Measurements from ENCODE around the gene GNA14. TPM values are rescaled to one million over a fixed set of nuclear protein-coding genes. Genes with fewer than 3 reads are reported as not detected.

The GNA14 gene
- total and polyA plus RNA-seq, 2 of the 8 experiments (the other 6 are each of a cell fraction or from before 2014, with no cell fraction given), result 3.4 to 6.3 TPM

DNA sequence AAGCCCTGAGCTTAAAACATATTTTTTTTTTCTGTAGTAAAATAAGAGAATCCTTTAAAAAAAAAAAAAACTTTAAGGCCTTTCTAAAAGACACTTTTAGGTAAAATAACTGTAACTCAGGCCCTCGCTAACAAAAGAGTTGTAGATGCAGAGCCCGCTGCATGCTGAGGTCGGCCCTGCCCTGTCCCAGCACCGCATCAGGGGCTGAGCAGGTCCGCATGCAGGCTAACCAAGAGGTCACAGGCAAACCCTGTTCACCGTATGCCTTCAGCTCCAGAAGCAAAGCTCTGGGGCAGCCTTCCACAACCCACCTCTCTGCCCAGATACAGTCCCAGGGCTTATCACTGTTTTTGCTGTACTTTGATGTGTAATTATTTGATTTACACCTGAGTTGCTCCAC is 216.1 kb downstream of the GNA14 start:
- H2BK12ac ChIP-seq (ENCODE audit: low read depth, low read length), result no peak overlapping the region
- no peak overlapping the region for H3K4me3 ChIP-seq (ENCODE audit: extremely low read depth in 1 of 4, insufficient read depth in 2 of 4, low read depth in 3 of 4, low read length in 4 of 4)
- H4K20me1 ChIP-seq (replicated peaks in 1 of 2; ENCODE audit: control insufficient read depth in 1 of 2, insufficient read depth in 2 of 2, low read length in 2 of 2), result no peaks in the 10 kb centered on the region
- H3K4me2 ChIP-seq (ENCODE audit: insufficient read depth in 1 of 2, low read depth in 2 of 2, low read length in 2 of 2), result no peak overlapping the region
- H3K36me3 ChIP-seq (ENCODE audit: control insufficient read depth in 2 of 4, insufficient read depth in 4 of 4, low read length in 3 of 4), result no peaks in the 10 kb centered on the region
- no peak overlapping the region for H2AFZ ChIP-seq (ENCODE audit: low read length)
- H3K23me2 ChIP-seq (ENCODE audit: low read depth, low read length), result no peaks in the 10 kb centered on the region
- FAIRE-seq (no peak), DNase-seq (ENCODE audit: low read depth in 1 of 2, low spot score in 2 of 2) (no peak)
- H3K4me1 ChIP-seq (replicated peaks in 1 of 4; ENCODE audit: control insufficient read depth in 3 of 4, insufficient read depth in 4 of 4, low read length in 3 of 4), result no peaks in the 10 kb centered on the region
- no peaks in the 10 kb centered on the region for H3K79me2 ChIP-seq (ENCODE audit: control insufficient read depth in 1 of 2, insufficient read depth in 2 of 2, low read length in 2 of 2)
- H2BK5ac ChIP-seq (ENCODE audit: low read depth, low read length), result no peak overlapping the region
- H3K27me3 ChIP-seq (replicated peaks in 1 of 4; ENCODE audit: control insufficient read depth in 3 of 4, extremely low read depth in 1 of 4, insufficient read depth in 3 of 4, low read length in 3 of 4), result no peaks in the 10 kb centered on the region
- no peak overlapping the region for H3K27ac ChIP-seq (ENCODE audit: low read depth, low read length)
- TF ChIP-seq RBBP5 (IDR thresholded peaks at IDR 0.05; ENCODE audit: borderline replicate concordance, low read depth, low read length) (no peak), SRF (IDR thresholded peaks at IDR 0.05; ENCODE audit: low read depth, low read length) (no peak), SIRT6 (IDR thresholded peaks at IDR 0.05; ENCODE audit: low read length) (no peak), TBP (IDR thresholded peaks at IDR 0.05; ENCODE audit: low read depth, low read length) (no peak), RAD21 (IDR thresholded peaks at IDR 0.05 in 1 of 2, conservative IDR thresholded peaks at IDR 0.05 in 1 of 2; ENCODE audit: low read depth in 2 of 2, low read length in 2 of 2) (no peak), KDM5A (IDR thresholded peaks at IDR 0.05; ENCODE audit: low read length) (no peak)
- no peak overlapping the region for H4K5ac ChIP-seq (ENCODE audit: insufficient read length, low read depth, low read length)
- POLR2A ChIA-PET (ENCODE audit: partially characterized antibody), result interaction anchor here (0.7 kb wide), 1 partner anchor 865 kb away, joined by 3 read pairs; the partner anchor contains the start of gene PSAT1
- no peak overlapping the region for H4K91ac ChIP-seq (replicated peaks; ENCODE audit: insufficient read length, low read length)
- H3K14ac ChIP-seq (ENCODE audit: insufficient read length), result no peak overlapping the region
- 88% methylated on average over 6 of the region's 6 CpGs; no CpG with 5 or more reads in 1 of the 2 experiments for WGBS, 2 experiments (ENCODE audit: extremely low coverage in 1 of 2, insufficient coverage in 1 of 2, insufficient read length in 1 of 2, insufficient replicate concordance in 2 of 2, low coverage in 1 of 2, low lambda C conversion rate in 2 of 2, missing lambda C conversion rate in 1 of 2)
- no peak overlapping the region for H3K23ac ChIP-seq (ENCODE audit: insufficient read length)
- no peak overlapping the region for H2BK15ac ChIP-seq (ENCODE audit: low read length)
- H2BK20ac ChIP-seq (ENCODE audit: low read length), result no peak overlapping the region
- no peak overlapping the region for H3K18ac ChIP-seq (ENCODE audit: extremely low read depth, low read length)
- H3K9ac ChIP-seq (replicated peaks in 1 of 4; ENCODE audit: extremely low read depth in 1 of 4, low read depth in 3 of 4, low read length in 3 of 4), result no peak overlapping the region
- CTCF ChIA-PET (ENCODE audit: partially characterized antibody), result interaction anchor here (0.8 to 20.5 kb wide), 6 partner anchors 12 to 320 kb away, joined by 3 to 384 read pairs (median 22); no protein-coding TSS in a partner anchor
- H2BK120ac ChIP-seq (replicated peaks; ENCODE audit: low read depth, low read length), result no peak overlapping the region
- no peaks in the 10 kb centered on the region for H3K79me1 ChIP-seq (ENCODE audit: low read depth, low read length)
- no peak overlapping the region for H4K8ac ChIP-seq (ENCODE audit: extremely low read depth, insufficient read depth, low read length)
- H3K4ac ChIP-seq (replicated peaks; ENCODE audit: insufficient read length, low read depth, low read length), result no peak overlapping the region
- H3K56ac ChIP-seq (replicated peaks; ENCODE audit: insufficient read length, low read depth, low read length), result no peak overlapping the region
- H2AK5ac ChIP-seq (ENCODE audit: low read depth, low read length), result no peak overlapping the region
- H3K9me3 ChIP-seq (ENCODE audit: insufficient read depth in 2 of 2, low read depth in 1 of 2, low read length in 1 of 2), result no peaks in the 10 kb centered on the region

Measured in H1 (cell line).